Astrocyte (in vitro differentiated cells and primary cell): ENCODE measurements around the gene PITX2.

Source experiments
- EZH2 ChIP-seq: IDR thresholded peaks from 2 replicates; pipeline ENCODE4 v1.6.1; 2012; ENCODE audit warnings: mild to moderate bottlenecking, low read length, inconsistent platforms; ENCODE audit not compliant: insufficient read depth
- TF ChIP-seq, protein P1 (sequence below): IDR thresholded peaks from 2 replicates; pipeline ENCODE4 v1.5.1; 2011; ENCODE audit warnings: low read depth, mild to moderate bottlenecking, inconsistent platforms, low read length, moderate library complexity; ENCODE audit not compliant: insufficient read depth

- TF ChIP-seq EZH2 = no peak
- TF ChIP-seq, protein P1, sequence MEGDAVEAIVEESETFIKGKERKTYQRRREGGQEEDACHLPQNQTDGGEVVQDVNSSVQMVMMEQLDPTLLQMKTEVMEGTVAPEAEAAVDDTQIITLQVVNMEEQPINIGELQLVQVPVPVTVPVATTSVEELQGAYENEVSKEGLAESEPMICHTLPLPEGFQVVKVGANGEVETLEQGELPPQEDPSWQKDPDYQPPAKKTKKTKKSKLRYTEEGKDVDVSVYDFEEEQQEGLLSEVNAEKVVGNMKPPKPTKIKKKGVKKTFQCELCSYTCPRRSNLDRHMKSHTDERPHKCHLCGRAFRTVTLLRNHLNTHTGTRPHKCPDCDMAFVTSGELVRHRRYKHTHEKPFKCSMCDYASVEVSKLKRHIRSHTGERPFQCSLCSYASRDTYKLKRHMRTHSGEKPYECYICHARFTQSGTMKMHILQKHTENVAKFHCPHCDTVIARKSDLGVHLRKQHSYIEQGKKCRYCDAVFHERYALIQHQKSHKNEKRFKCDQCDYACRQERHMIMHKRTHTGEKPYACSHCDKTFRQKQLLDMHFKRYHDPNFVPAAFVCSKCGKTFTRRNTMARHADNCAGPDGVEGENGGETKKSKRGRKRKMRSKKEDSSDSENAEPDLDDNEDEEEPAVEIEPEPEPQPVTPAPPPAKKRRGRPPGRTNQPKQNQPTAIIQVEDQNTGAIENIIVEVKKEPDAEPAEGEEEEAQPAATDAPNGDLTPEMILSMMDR = no peak
Measured at GRCh38 chr4:110595583-110595982, 27.3 kb downstream of the PITX2 start.
